Brain microvascular endothelial cell (primary cell): ENCODE data around the gene WDR27.

Experiments used
- DNase-seq: peaks from one replicate; pipeline ENCODE4 v3.0.0-alpha.2; 2020
- H3K27ac ChIP-seq: fragments of 250-450 bp; sonication (Bioruptor Pico); 2 replicates; pipeline ENCODE4 v1.5.1; 2020; ENCODE audit warnings: mild to moderate bottlenecking, moderate library complexity
- H3K27me3 ChIP-seq: fragments of 250-450 bp; sonication (Bioruptor Pico); replicated peaks from 2 replicates; pipeline ENCODE4 v1.5.1; 2020; ENCODE audit warnings: mild to moderate bottlenecking
- H3K36me3 ChIP-seq: fragments of 250-450 bp; sonication (Bioruptor Pico); replicated peaks from 2 replicates; pipeline ENCODE4 v1.5.1; 2020; ENCODE audit warnings: mild to moderate bottlenecking
- H3K4me3 ChIP-seq: 2 replicates; pipeline ENCODE4 v1.5.1; 2011; ENCODE audit warnings: low read depth, mild to moderate bottlenecking, control low read depth, low read length, moderate library complexity
- in situ Hi-C: cut with HindIII; loops from 2 replicates; pipeline ENCODE4 v1.10.0; 2017; ENCODE audit warnings: low sequenced_read_pairs, low pct_ligation_motif_present
- TF ChIP-seq, protein P1 (sequence below): IDR thresholded peaks from 2 replicates; pipeline ENCODE4 v1.5.1; 2011; ENCODE audit warnings: low read depth, mild to moderate bottlenecking, moderate library complexity, low read length, control low read depth, inconsistent platforms; ENCODE audit errors: missing control alignments

The WDR27 gene

DNA sequence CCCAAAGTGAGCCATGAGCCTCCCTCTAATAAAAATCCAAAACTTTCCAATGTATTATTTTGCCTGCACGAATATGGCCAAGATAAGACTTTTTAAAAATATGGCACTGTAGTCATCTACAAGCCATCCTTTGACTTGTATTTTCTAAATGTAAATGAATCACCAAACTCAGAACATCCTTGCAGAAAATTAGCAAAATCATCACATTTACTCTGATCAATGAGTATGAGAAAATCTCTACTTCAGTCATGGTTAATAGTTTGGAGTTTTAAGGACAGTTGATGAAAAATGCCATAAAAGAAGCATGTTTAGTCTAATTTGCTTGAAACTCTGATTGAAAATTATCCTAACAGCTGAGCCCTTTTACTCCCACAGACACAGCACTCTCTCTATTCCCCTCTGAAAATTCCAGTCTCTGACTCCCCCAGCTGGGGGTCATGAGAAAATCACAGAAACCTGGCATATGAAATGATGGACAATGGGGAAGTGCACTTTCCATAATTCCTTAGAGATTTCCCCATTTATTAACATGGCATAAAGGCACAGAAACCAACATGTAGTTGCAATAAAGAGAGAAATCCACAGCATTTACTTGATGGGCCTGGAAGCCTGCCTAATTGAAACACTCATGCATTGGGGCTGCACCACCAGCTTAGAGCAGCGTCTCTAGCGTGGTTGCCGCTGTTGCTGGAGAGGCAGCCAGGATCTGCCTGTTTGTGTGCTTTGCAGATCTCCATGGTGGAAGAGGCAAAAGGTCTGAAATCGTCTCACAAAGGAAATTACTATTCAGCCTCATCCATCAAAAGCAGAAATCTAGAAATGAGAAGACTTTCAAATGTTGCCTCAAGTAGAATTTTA, 214.0 kb downstream of the WDR27 start:
- Histone ChIP-seq H3K36me3 (no peaks in the 10 kb centered on the region), H3K27me3 (no peaks in the 10 kb centered on the region), H3K27ac (no peak overlapping the region), H3K4me3 (no peak overlapping the region)
- in situ Hi-C loops, result no loop called here
- no peak for DNase-seq
- TF ChIP-seq, protein P1, sequence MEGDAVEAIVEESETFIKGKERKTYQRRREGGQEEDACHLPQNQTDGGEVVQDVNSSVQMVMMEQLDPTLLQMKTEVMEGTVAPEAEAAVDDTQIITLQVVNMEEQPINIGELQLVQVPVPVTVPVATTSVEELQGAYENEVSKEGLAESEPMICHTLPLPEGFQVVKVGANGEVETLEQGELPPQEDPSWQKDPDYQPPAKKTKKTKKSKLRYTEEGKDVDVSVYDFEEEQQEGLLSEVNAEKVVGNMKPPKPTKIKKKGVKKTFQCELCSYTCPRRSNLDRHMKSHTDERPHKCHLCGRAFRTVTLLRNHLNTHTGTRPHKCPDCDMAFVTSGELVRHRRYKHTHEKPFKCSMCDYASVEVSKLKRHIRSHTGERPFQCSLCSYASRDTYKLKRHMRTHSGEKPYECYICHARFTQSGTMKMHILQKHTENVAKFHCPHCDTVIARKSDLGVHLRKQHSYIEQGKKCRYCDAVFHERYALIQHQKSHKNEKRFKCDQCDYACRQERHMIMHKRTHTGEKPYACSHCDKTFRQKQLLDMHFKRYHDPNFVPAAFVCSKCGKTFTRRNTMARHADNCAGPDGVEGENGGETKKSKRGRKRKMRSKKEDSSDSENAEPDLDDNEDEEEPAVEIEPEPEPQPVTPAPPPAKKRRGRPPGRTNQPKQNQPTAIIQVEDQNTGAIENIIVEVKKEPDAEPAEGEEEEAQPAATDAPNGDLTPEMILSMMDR, result peak; percentile 51

DNA sequence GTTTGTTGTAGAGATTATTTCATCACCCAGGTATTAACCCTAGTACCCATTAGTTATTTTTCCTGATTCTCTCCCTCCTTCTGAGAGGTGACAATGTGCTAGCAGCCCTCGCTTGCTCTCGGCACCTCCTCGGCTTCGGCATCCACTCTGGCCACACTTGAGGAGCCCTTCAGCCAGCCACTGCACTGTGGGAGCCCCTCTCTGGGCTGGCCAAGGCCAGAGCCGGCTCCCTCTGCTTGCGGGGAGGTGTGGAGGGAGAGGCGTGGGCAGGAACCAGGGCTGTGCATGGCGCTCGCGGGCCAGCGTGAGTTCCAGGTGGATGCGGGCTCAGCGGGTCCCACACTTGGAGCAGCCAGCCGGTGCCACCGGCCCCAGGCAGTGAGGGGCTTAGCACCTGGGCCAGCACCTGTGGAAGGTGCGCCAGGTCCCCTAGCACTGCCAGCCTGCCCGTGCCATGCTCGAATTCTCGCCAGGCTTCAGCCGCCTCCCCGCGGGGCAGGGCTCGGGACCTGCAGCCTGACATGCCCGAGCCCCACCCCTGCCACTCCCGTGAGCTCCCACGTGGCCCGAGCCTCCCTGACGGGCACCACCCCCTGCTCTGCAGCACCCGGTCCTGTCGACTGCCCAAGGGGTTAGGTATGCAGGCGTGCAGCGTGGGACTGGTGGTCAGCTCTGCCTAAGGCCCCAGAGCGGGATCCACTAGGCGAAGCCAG, 221.9 kb downstream of the WDR27 start:
- no peak overlapping the region for H3K4me3 ChIP-seq
- in situ Hi-C loops, result no loop called here
- no peaks in the 10 kb centered on the region for H3K36me3 ChIP-seq
- no peaks in the 10 kb centered on the region for H3K27me3 ChIP-seq
- no peak for DNase-seq
- TF ChIP-seq, protein P1, result no peak
- no peak overlapping the region for H3K27ac ChIP-seq

DNA sequence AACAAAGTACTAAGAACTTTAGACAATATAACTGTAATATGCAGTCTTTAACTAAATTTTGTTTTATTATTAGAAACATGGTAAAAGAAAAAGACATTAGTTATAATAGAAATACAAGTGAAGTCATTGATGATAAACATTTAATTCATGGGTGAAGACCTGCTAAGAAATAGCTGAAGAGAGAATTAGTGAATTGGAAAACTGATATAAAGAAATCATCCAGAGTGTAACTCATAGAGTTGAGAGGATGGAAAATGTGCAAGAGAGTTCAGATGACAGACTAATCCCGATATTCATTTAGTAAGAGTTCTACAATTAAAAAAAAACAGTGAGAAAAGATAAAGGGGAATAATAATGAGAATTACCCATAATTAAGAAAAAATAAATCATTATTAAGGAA, 227.5 kb downstream of the WDR27 start:
- H3K27ac ChIP-seq, result no peak overlapping the region
- H3K27me3 ChIP-seq, result no peaks in the 10 kb centered on the region
- H3K36me3 ChIP-seq, result no peaks in the 10 kb centered on the region
- DNase-seq, result no peak
- in situ Hi-C loops, result no loop called here
- TF ChIP-seq, protein P1, result no peak
- no peak overlapping the region for H3K4me3 ChIP-seq

DNA sequence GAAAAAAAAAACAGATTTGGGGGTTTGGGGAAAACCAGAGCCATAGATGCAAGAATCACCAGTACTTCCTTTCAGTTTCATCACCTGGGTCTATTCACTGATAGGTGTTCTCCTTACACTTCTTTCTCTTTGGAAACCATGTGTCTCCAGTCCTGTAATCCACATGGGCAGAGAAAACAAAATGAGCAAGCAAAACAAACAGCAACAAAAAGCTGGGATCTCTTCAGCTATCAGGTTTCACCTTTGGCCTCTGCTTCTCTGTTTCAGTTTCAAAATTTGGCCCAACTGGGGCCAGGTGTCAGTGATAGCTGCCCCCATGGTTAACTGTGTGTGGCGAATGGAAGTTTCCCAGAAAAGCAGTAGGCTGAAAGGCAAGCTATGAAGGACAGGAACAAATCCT, 228.2 kb downstream of the WDR27 start:
- Histone ChIP-seq H3K4me3 (no peak overlapping the region), H3K27ac (no peak overlapping the region), H3K27me3 (no peaks in the 10 kb centered on the region), H3K36me3 (no peaks in the 10 kb centered on the region)
- TF ChIP-seq, protein P1, result no peak
- DNase-seq, result no peak
- in situ Hi-C loops, result no loop called here

DNA sequence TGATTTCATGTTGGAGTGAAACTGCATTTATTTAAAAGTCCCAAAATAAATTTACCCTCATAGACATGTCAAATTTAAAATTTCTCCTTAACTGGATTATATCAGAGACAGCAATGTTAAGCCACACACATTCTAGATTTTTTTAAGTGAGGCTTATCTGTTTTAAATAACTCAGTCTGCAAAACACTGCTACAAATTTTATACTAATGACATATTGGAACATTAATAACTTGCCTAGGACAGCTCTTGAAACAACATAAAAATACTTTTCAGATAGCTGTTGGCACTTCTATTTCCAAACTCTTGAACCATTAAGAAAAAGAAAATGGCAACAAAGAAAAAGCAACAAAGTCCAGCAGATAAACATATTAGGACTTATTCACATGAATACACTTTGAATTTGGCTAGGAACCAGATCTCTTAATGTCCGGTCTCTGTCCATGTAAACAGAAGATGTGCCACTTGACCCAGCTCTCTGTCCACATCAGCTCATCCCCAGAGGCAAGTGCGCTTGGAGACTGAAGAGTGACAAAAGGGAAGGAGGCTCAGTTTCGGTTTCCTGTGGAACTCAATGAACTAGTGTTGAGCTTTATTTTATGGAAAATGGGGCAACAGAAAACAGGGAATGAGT, 228.9 kb downstream of the WDR27 start:
- no peak overlapping the region for H3K4me3 ChIP-seq
- no peaks in the 10 kb centered on the region for H3K36me3 ChIP-seq
- TF ChIP-seq, protein P1, result no peak
- H3K27me3 ChIP-seq, result no peaks in the 10 kb centered on the region
- in situ Hi-C loops, result no loop called here
- H3K27ac ChIP-seq, result no peak overlapping the region
- DNase-seq, result no peak
